Mammary microvascular endothelial cell (primary cell): ENCODE results near the gene PARPBP. TPM values are rescaled to one million over a fixed set of nuclear protein-coding genes. Genes with fewer than 3 reads are reported as not detected.

Experiments used
- total RNA-seq: library from RNA; depleted of rRNA; stranded (reverse); fragments of >200 nt; gene quantifications from 2 replicates; pipeline ENCODE4 v1.2.3, GENCODE V29; 2015

PARPBP gene, protein sequence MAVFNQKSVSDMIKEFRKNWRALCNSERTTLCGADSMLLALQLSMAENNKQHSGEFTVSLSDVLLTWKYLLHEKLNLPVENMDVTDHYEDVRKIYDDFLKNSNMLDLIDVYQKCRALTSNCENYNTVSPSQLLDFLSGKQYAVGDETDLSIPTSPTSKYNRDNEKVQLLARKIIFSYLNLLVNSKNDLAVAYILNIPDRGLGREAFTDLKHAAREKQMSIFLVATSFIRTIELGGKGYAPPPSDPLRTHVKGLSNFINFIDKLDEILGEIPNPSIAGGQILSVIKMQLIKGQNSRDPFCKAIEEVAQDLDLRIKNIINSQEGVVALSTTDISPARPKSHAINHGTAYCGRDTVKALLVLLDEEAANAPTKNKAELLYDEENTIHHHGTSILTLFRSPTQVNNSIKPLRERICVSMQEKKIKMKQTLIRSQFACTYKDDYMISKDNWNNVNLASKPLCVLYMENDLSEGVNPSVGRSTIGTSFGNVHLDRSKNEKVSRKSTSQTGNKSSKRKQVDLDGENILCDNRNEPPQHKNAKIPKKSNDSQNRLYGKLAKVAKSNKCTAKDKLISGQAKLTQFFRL
- total RNA-seq: 17.1 and 21.0 TPM in 2 replicates

DNA sequence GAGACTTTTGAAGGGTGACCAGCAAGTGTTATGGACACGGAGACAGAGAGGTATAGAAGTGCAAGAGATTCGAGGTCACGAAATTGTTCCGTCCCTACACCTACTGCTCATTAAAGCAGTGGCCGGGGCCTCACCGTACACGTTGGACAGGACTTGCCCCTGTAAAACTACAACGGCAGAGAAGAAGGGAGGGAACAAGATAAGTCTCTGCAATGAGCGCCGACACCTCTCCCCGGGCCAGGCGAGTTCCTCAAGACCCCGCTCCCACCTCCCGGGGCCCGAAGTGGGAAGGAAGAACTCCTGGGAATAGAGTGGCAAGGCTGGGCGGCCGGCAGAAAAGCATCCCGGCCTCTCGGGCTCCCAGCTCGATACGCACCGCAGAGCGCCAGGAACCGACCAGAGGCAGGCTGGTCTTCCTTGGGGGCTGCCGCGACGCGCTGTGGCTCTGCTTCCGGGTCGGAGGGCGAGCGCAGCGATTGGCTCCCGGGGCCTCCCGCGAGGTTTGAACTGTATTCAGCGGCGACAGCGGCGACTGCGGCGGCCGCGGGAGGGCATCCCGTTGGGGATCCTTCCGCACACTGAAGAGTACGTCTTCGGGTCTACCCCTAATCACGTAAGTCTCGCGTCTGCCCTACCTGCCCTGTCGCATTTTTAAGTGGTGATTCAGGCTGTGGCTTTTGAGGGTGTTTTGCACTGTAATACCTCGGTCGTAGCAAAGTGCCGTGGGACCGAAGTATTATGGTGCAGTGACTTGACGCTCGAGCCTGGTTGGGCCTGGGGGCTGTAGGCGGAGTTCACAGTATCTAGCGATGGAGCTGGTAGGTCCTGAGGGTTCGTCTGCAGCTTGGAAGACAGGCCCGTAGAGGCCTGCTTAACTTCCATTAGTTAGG lies at the start of gene PARPBP, which contains the start of gene NUP37:
TSS of gene PARPBP (plus strand) at position 510 of the 890 bp plus-strand sequence. CDS start 3,706 bp downstream, outside the sequence.
TSS of gene NUP37 (minus strand) at position 441 of the 890 bp plus-strand sequence. CDS start 1,596 bp downstream, outside the sequence.

DNA sequence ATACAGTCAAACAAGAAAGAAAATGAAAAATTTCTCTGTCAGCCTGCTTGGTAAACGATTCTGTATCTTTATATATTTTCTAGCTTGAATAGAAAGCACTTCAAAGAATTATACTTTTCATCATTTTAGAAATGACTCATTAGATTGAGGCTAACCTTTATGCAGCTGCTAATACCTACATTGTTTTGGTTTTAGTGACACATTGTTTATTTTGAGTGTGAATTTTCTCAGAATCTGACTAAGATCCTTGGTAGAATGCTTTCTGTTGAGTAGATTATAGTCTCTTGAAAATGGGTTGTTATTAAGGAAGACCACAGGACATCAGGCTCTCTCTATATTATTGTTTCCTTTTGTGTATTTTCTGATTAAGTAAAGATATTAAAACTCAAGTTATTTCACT lies 77.8 kb downstream of the PARPBP start, which contains the start of gene PMCH:
TSS of gene PMCH (minus strand) at position 45 of the 400 bp plus-strand sequence. CDS start 63 bp downstream, outside the sequence.

Other genes starting within 250 kb of the PARPBP start
- 44.2 and 44.8 TPM in 2 replicates for gene DRAM1, start 242.6 kb upstream of the PARPBP start, total RNA-seq
- gene WASHC3, start 58.2 kb upstream of the PARPBP start, total RNA-seq: 62.8 and 74.5 TPM in 2 replicates
- gene NUP37, start 69 bp upstream of the PARPBP start, total RNA-seq: 65.9 and 69.9 TPM in 2 replicates
- gene PMCH, start 77.7 kb downstream of the PARPBP start, total RNA-seq: not detected in 2 replicates